Dendritic cell treated with granulocyte-macrophage colony-stimulating factor and Interleukin-4, amounts not matched to agents 40 ng/mL and 50 ng/mL, for 4 days (primary cell): ENCODE measurements around the gene GRAP2.

Experiments
- H3K27ac Mint-ChIP-seq: one replicate; pipeline ENCODE4 v1.8.0; 2022; ENCODE audit warnings: mild to moderate bottlenecking, mixed read lengths
- H3K27me3 Mint-ChIP-seq: one replicate; pipeline ENCODE4 v1.8.0; 2022; ENCODE audit warnings: mild to moderate bottlenecking, mixed read lengths
- H3K36me3 Mint-ChIP-seq: one replicate; pipeline ENCODE4 v1.8.0; 2022; ENCODE audit warnings: low read depth, mixed read lengths
- H3K4me1 Mint-ChIP-seq: one replicate; pipeline ENCODE4 v1.8.0; 2022; ENCODE audit warnings: low read depth, mixed read lengths
- H3K4me3 Mint-ChIP-seq: one replicate; pipeline ENCODE4 v1.8.0; 2022; ENCODE audit warnings: mild to moderate bottlenecking, moderate library complexity, mixed read lengths
- H3K9me3 Mint-ChIP-seq: one replicate; pipeline ENCODE4 v1.8.0; 2022; ENCODE audit warnings: mixed read lengths
- intact Hi-C: fragments of 100-400 bp; cut with micrococcal nuclease; formaldehyde crosslinking; loops from one replicate; pipeline ENCODE4 v1.15.0; 2022

The GRAP2 gene

DNA sequence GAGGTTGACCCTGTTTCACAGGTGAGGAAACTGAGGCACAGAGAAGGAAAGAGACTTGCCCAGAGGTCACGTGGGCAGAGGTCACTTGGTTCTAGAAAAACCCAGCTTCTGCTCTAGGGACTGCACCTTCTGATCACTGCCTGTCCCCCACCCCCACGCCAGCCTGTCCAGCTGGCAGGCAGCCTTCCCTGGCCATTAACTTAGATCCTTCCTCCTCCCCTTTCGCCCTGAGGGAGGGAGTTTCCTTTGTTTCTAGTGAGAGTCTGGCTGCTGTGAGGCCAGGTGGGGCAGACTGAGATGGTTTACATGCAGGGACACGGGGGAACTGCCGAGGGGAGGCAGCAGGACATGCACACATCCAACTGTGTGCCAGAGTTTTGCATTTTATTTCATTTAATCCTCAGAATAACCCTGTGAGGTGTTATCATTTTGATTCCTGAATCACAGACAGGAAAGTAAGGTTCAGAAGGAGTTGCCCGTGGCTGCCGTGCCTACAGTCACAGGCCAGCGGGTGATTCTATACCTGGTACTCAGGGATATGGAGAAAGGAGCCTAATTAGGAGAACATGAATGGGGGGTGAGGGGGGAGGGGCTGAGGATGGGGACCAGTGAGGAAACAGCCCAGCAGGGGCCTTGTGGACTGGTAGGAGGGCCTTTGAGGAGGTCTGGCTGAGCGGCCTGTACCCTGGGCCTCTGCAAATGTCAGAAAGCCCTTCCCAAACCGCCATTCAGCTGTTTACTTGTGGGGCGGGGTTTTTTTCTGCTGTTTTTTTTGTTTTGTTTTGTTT lies 97.2 kb downstream of the GRAP2 start:
- peaks cover 10% of the 10 kb centered on the region for H3K4me1 Mint-ChIP-seq
- H3K27me3 Mint-ChIP-seq = peaks cover 93% of the 10 kb centered on the region
- no peak overlapping the region for H3K27ac Mint-ChIP-seq
- no peaks in the 10 kb centered on the region for H3K36me3 Mint-ChIP-seq
- no peak overlapping the region for H3K4me3 Mint-ChIP-seq
- intact Hi-C loops = no loop called here
- no peaks in the 10 kb centered on the region for H3K9me3 Mint-ChIP-seq

DNA sequence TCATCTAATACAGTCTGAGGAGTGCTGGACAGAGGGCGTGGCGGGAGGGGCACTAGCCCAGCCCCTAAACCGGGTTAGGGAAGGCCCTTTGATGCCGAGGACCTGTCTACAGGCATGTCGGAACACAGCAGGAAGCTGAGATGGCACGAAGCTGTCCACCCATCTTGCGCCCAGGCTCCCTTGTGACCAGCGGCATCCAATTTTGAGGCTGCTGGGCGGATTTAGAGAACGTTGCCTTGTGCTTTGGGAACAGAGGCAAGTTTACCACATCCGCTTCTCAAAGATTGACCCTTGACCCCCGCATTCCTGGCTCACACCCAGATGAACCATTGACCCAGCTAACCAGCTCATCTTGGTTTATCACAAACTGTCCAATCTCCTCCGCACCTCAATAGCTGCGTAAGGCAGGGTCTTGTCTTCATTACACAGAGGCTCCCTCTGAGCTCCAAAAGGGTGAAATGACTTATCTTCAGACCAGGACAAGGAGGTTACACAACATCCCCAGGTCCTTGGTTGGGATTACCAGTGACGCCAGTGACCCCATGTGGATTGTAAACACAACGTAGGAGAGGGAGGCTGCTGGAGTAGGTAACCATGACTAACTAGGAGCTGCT lies 98.4 kb downstream of the GRAP2 start:
- no peak overlapping the region for H3K27ac Mint-ChIP-seq
- H3K4me1 Mint-ChIP-seq = peaks cover 10% of the 10 kb centered on the region
- no peak overlapping the region for H3K4me3 Mint-ChIP-seq
- peaks cover 84% of the 10 kb centered on the region for H3K27me3 Mint-ChIP-seq
- no peaks in the 10 kb centered on the region for H3K9me3 Mint-ChIP-seq
- intact Hi-C loops = no loop called here
- H3K36me3 Mint-ChIP-seq = no peaks in the 10 kb centered on the region

DNA sequence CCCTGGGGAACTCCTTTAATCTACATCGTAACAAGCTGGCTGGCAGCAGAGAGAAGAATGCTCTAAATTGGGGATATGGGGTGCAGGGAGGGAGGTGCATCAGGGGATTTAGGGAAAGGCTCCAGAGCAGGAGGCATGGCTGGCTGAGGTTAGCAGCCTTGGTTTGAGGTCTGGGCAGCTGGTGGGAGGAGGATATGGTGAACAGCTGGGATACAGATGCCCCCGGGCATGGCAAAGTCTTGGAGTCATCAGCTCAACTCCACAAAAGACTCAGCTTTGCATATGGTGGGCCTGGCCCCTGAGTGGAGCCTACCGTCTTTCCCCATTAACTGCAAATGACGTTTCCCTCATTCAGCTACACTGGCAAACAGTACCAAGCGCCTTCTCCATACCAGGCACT lies 99.3 kb downstream of the GRAP2 start:
- Mint-ChIP-seq H3K27me3 (peaks cover 85% of the 10 kb centered on the region), H3K27ac (no peak overlapping the region), H3K36me3 (no peaks in the 10 kb centered on the region), H3K4me3 (no peak overlapping the region), H3K9me3 (no peaks in the 10 kb centered on the region), H3K4me1 (peaks cover 10% of the 10 kb centered on the region)
- intact Hi-C loops = loop anchor here (10.0 kb wide), 1 partner anchor 55 kb away; no protein-coding TSS in a partner anchor

DNA sequence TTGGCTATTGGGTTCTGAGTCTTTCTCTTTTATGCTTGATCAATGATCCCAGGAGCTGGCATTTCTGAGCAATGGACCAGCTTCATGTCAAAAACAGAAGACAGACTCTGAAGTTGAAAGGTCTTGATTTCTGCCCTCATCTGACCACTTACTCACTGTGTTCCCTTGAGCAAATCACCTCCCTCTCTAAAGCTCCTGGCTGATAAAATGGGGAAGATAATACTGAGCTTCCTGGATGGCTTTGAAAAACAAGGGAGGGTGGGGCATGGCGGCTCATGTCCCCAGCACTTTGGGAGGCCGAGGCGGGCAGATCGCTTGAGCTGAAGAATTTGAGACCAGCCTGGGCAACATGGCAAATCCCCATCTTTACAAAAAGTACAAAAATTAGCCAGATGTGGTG lies 100.2 kb downstream of the GRAP2 start:
- Mint-ChIP-seq H3K36me3 (no peaks in the 10 kb centered on the region), H3K27ac (no peak overlapping the region), H3K4me3 (no peak overlapping the region), H3K27me3 (peaks cover 83% of the 10 kb centered on the region), H3K4me1 (peaks cover 10% of the 10 kb centered on the region), H3K9me3 (no peaks in the 10 kb centered on the region)
- intact Hi-C loops = loop anchor here (10.0 kb wide), 1 partner anchor 56 kb away; no protein-coding TSS in a partner anchor

DNA sequence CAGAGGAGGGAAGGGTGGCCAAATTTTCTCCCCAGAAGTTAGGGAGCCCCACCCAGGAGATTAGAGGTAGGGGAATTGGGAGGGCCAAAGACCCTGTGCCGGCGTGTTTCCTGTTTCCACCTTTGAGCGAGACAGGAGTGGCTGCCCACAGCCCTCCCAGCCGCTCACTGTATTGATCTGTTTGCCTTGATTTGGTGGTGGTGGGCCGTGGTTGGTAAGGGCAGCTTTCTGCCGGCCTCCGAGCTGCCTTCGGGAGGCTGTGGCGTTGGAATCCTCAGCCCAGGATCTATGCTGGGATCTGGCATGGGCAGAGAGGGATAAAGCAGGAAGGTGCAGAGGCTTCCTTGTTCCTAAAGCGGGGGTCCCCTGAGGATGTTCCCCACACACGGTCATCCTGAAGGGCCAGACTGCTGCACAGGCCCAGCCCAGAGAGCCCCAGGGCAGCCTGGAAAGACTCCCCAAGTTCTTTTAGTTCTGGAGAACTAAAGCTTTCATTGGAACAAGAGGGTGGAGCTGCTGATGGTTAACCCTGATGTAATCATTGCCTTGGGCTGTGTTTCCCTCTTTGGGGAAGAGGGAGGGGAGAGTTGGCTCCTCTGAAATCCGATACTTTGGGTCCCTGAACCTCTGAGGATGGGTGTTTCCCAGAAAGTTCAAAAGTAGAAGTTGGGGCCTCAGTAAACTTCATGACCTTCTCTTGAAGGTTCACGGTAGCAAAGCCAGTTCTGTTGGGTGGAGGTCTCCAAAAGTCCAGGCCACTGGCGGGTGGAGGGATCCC lies 101.1 kb downstream of the GRAP2 start:
- no peak overlapping the region for H3K4me3 Mint-ChIP-seq
- H3K36me3 Mint-ChIP-seq = no peaks in the 10 kb centered on the region
- H3K9me3 Mint-ChIP-seq = no peaks in the 10 kb centered on the region
- no peak overlapping the region for H3K27ac Mint-ChIP-seq
- intact Hi-C loops = loop anchor here (10.0 kb wide), 1 partner anchor 57 kb away; no protein-coding TSS in a partner anchor
- H3K4me1 Mint-ChIP-seq = peaks cover 16% of the 10 kb centered on the region
- H3K27me3 Mint-ChIP-seq = peaks cover 81% of the 10 kb centered on the region

DNA sequence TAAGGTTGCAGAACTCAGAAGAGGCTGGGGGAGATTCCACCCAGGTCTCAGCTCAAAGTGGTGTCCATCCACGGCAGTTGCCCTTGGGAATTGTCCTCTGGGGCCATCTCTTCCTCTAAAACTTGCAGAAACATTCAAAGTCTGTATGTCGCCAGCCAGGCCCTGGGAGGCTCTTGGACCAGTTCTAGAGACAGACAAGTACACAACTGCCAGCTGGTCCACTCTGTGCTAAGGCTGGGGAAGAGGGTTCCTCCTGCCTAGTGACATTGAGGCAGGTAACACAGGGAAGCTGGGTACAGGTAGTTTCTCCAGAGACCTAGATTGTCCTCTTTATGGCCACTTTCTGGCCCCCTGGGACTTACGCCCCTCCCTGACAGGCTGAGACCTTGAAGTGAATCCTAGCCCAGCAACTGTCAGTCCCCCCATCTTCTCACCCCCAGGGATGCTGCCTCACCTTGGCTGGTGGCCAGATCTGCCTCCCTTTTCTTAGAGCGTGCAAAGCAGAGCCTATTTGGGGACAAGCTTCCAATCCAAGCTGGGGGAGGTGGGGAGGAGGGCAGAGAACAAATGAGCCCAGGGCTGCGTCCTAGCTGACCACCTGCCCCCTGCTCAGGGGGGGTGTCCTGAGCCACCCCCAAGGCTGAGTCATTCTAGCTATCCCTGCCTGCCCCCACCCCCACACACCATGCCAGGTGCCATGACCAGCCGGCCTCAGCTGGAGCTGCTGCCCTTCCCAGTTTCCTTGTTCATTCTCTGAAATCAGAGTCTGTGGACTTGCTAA lies 102.2 kb downstream of the GRAP2 start:
- Mint-ChIP-seq H3K4me1 (peaks cover 27% of the 10 kb centered on the region), H3K27ac (no peak overlapping the region), H3K4me3 (no peak overlapping the region), H3K9me3 (no peaks in the 10 kb centered on the region), H3K27me3 (peaks cover 76% of the 10 kb centered on the region), H3K36me3 (no peaks in the 10 kb centered on the region)
- intact Hi-C loops = loop anchor here (10.0 kb wide), 1 partner anchor 58 kb away; no protein-coding TSS in a partner anchor

DNA sequence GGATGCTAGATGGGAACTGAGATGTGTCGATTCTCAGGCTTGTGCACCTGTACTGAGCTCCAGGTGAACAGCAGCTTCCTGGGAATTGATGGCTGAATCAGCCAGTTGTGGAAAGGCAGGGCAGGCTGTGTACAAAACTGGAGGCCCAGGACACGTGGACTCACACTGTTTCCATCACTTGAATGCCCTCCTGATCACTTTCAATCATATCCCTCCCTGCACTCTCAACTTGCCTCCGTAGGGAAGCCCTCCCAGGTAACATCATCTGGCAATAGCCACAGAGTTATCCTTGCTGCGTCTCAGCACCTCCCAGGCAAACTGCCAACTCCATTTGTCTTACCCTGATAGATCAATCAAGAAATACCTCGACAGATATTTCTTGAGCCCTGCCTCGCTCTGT lies 104.0 kb downstream of the GRAP2 start:
- intact Hi-C loops = loop anchor here (10.0 kb wide), 1 partner anchor 60 kb away; no protein-coding TSS in a partner anchor
- Mint-ChIP-seq H3K27ac (no peak overlapping the region), H3K9me3 (no peaks in the 10 kb centered on the region), H3K27me3 (peaks cover 77% of the 10 kb centered on the region), H3K4me1 (peaks cover 44% of the 10 kb centered on the region), H3K4me3 (no peak overlapping the region), H3K36me3 (no peaks in the 10 kb centered on the region)

DNA sequence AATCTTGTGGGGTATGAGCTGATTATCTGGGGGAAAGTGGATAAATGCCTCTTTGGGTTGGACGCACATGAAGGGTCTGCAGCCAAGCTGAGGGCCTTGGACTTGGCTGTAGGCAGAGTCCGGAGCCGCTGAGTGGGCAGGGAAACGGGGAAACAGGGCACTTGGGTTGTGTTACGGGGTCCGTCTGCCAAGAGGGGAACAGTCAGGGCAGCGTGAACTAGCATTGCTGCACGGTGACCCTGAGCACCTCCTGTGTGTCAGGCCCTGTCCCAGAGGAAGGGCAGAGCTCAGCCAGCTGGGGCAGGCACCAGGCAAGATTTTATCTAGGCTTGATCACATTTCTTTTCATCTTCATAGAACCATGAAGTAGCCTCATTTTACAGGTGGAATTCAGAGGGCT lies 105.8 kb downstream of the GRAP2 start:
- H3K27ac Mint-ChIP-seq = no peak overlapping the region
- intact Hi-C loops = loop anchor here (10.0 kb wide), 1 partner anchor 62 kb away; no protein-coding TSS in a partner anchor

DNA sequence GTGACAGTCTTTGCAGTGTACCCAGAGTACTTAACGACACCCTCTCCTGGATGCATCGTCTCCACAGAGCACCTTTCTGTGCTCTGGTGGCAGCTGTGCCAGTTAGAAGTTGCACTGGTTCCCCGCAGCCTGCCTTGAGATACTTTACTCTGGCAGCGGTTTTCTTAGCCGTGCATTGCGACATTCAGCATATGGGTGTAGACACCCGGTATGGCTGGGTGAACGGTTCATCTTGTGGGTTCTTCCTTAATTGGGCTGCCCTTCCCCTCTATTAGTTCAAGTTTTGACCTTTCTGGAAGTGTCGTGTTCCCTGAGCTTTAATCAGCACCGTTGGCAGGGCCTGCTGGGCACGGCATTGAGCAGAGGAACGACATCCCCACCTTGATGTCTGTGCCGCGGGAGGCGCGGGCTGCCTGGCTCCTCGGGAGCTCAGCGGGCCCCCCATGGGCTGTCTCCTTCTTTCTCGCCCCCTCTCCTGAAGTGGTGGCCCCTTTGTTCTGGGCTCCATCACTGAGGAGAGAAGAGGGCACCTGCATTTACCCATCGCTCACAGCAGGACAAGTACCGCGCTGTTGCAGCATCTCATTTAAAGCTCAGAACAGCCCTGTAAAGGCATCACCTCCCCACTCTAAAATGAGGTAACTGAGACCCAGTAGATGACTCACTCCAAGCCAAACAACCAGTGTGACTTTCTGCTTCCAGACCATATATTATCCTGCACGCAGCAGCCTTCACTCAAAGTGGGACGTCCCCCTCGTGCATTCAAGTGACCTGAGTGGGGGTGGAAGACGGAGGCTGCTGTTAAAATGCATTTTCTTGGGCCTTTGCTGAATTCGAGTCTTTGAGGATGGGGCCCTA lies 107.2 kb downstream of the GRAP2 start:
- intact Hi-C loops = loop anchor here (10.0 kb wide), 1 partner anchor 63 kb away; no protein-coding TSS in a partner anchor
- Mint-ChIP-seq H3K4me1 (peaks cover 40% of the 10 kb centered on the region), H3K27me3 (peaks cover 65% of the 10 kb centered on the region), H3K36me3 (no peaks in the 10 kb centered on the region), H3K9me3 (no peaks in the 10 kb centered on the region), H3K4me3 (peak overlapping the region; percentile 33), H3K27ac (peak overlapping the region; percentile 35)

More for the DNA sequence above, 105.8 kb downstream of the GRAP2 start:
- H3K4me1 Mint-ChIP-seq = peaks cover 49% of the 10 kb centered on the region
- peaks cover 74% of the 10 kb centered on the region for H3K27me3 Mint-ChIP-seq
- H3K4me3 Mint-ChIP-seq = no peak overlapping the region
- no peaks in the 10 kb centered on the region for H3K36me3 Mint-ChIP-seq
- H3K9me3 Mint-ChIP-seq = no peaks in the 10 kb centered on the region

DNA sequence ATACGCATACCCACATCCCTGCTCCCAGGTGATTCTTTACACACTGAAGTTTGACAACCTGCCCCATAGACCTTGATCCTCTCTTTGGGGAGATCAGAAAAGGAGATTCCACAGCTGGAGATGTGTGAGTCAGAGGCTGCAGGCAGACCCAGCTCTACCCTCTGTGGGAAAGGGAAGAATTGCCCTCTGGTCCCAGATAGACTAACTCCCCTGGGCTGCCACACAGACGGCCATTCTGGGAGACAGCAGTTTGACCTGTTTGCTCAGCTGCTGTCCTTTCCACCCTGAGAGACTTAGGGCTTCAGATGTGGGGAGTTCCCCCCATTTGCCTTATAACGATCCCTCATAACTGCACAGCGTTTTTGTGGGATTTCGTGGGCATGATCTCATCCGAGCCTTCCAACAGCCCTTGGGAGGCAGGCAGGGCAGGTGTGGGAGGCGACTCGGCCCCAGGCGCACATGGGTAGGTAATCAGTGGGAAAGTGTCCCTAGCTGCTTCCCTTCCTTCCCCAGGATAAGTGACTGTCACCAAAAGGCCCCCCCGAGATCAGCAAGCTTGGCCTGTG lies 107.9 kb downstream of the GRAP2 start:
- Mint-ChIP-seq H3K4me3 (no peak overlapping the region), H3K27ac (no peak overlapping the region), H3K36me3 (no peaks in the 10 kb centered on the region), H3K9me3 (no peaks in the 10 kb centered on the region), H3K27me3 (peaks cover 65% of the 10 kb centered on the region), H3K4me1 (peaks cover 40% of the 10 kb centered on the region)
- intact Hi-C loops = loop anchor here (10.0 kb wide), 1 partner anchor 64 kb away; no protein-coding TSS in a partner anchor

DNA sequence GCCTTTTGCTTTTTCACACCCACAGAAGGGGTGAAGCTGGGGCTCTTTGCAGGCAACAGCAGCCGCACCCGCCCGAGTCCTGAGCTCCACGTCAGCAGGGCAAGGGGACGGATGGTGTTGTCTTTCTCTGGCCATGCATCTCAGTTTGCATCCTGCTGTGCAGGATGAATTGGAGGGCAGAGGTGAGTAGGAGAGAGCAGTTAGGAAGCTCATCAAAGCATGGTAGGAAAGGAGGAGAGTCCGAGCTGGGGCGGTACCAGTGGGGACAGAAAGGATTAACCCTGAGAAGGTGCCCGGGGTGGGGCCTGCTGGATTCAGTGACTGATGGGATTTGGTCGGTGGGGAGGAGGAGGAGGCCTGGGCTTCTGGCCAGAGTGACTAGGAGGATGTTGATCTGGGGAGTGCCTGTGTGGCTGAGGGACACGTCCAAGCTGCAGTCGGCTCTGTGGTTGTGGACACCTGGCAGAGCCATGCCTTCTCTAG lies 108.4 kb downstream of the GRAP2 start:
- Mint-ChIP-seq H3K4me1 (peaks cover 40% of the 10 kb centered on the region), H3K4me3 (no peak overlapping the region), H3K27ac (no peak overlapping the region), H3K27me3 (peaks cover 64% of the 10 kb centered on the region), H3K36me3 (no peaks in the 10 kb centered on the region), H3K9me3 (no peaks in the 10 kb centered on the region)
- intact Hi-C loops = loop anchor here (10.0 kb wide), 1 partner anchor 65 kb away; no protein-coding TSS in a partner anchor
